Measurements from ENCODE around the gene TNFSF8. TPM values are rescaled to one million over a fixed set of nuclear protein-coding genes. Genes with fewer than 3 reads are reported as not detected.

The TNFSF8 gene
- total and polyA plus RNA-seq, 2 donors (not counting 3 experiments of a cell fraction or from before 2014, with no cell fraction given) = not detected

DNA sequence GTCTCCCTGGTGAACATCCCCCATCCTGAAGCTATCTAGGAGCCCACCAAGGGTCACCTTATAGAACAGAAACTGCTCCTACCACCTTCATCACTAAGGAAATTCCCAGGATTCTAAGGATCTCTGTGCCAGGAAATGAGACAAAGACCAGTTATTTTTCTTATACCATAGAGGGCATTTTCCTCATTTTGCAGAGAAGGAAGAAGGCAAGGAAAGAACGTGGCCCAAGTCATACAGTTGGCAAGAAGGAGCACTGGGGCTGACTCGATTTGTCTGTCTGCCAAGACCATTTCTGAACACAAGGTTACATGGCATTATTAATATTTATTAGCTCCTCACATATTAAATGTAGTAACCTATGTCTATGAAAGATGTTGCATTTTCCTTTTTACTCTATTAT, 74.9 kb downstream of the TNFSF8 start:
- BruUV-seq (replicated peaks) = no TSS peak
- Histone ChIP-seq H3K4me1 (ENCODE audit: control insufficient read depth, extremely low read depth, insufficient read depth, low read length) (peaks cover 10% of the 10 kb centered on the region), H3K9me1 (replicated peaks; ENCODE audit: control insufficient read depth, extremely low read depth, insufficient read depth, low read length) (no peaks in the 10 kb centered on the region), H4K20me1 (replicated peaks; ENCODE audit: control insufficient read depth, extremely low read depth, insufficient read depth, low read length) (no peaks in the 10 kb centered on the region), H3K9ac (replicated peaks; ENCODE audit: extremely low read depth, insufficient read depth, low read length) (no peak overlapping the region), H2AFZ (ENCODE audit: low read depth, low read length) (peak overlapping the region; percentile 53), H3K4me2 (ENCODE audit: insufficient read depth, low read length) (peak overlapping the region; percentile 47), H3K4me3 (replicated peaks in 1 of 3; ENCODE audit: insufficient read depth in 1 of 3, low read depth in 1 of 3, low read length in 3 of 3) (no peak overlapping the region), H3K79me2 (ENCODE audit: control insufficient read depth, insufficient read depth, low read length) (no peaks in the 10 kb centered on the region), H3K36me3 (ENCODE audit: control insufficient read depth in 2 of 2, extremely low read depth in 1 of 2, insufficient read depth in 2 of 2, low read length in 2 of 2) (no peaks in the 10 kb centered on the region), H3K27me3 (ENCODE audit: control insufficient read depth in 2 of 2, insufficient read depth in 2 of 2, low read length in 2 of 2) (no peaks in the 10 kb centered on the region), H3K9me3 (replicated peaks; ENCODE audit: control insufficient read depth, insufficient read depth, low read length) (no peaks in the 10 kb centered on the region), H3K27ac (ENCODE audit: insufficient read depth, low read depth, low read length) (no peak overlapping the region)
- TF ChIP-seq FOS (IDR thresholded peaks at IDR 0.05; ENCODE audit: borderline replicate concordance, insufficient read depth, low read length) (peak; percentile 5), JUN (IDR thresholded peaks at IDR 0.05; ENCODE audit: borderline replicate concordance, insufficient read depth, insufficient read length, low read depth) (no peak)
- TF ChIP-seq, protein P1, sequence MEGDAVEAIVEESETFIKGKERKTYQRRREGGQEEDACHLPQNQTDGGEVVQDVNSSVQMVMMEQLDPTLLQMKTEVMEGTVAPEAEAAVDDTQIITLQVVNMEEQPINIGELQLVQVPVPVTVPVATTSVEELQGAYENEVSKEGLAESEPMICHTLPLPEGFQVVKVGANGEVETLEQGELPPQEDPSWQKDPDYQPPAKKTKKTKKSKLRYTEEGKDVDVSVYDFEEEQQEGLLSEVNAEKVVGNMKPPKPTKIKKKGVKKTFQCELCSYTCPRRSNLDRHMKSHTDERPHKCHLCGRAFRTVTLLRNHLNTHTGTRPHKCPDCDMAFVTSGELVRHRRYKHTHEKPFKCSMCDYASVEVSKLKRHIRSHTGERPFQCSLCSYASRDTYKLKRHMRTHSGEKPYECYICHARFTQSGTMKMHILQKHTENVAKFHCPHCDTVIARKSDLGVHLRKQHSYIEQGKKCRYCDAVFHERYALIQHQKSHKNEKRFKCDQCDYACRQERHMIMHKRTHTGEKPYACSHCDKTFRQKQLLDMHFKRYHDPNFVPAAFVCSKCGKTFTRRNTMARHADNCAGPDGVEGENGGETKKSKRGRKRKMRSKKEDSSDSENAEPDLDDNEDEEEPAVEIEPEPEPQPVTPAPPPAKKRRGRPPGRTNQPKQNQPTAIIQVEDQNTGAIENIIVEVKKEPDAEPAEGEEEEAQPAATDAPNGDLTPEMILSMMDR (IDR thresholded peaks at IDR 0.05; ENCODE audit: extremely low read depth in 1 of 2, insufficient read depth in 1 of 2, low read depth in 1 of 2, low read length in 2 of 2) = no peak
- FAIRE-seq = peak; percentile 91
- intact Hi-C loops (cut with micrococcal nuclease) = loop anchor here (2.0 kb wide), 1 partner anchor 51 kb away; no protein-coding TSS in a partner anchor
- CTCF ChIA-PET = interaction anchor here (1.2 to 2.1 kb wide), 3 partner anchors 11 to 51 kb away, joined by 3 to 9 read pairs (median 6); no protein-coding TSS in a partner anchor
- dilution Hi-C loops (cut with MboI; ENCODE audit: extremely low pct_ligation_motif_present, low sequenced_read_pairs) = no loop called here
- POLR2A ChIA-PET = no interaction called here
- peak; percentile 71 for DNase-seq (ENCODE audit: low read depth, low spot score)

GRCh38 chr9:114854736-114855355, 75.5 kb downstream of the TNFSF8 start:
- H3K36me3 ChIP-seq (ENCODE audit: control insufficient read depth in 2 of 2, extremely low read depth in 1 of 2, insufficient read depth in 2 of 2, low read length in 2 of 2) = no peaks in the 10 kb centered on the region
- H3K9ac ChIP-seq (replicated peaks; ENCODE audit: extremely low read depth, insufficient read depth, low read length) = no peak overlapping the region
- no TSS peak for BruUV-seq (replicated peaks)
- H3K4me2 ChIP-seq (ENCODE audit: insufficient read depth, low read length) = no peak overlapping the region
- no peak for TF ChIP-seq EZH2 (IDR thresholded peaks at IDR 0.05; ENCODE audit: borderline replicate concordance, low read depth, low read length, severe bottlenecking)
- TF ChIP-seq GATA2 (IDR thresholded peaks at IDR 0.05; ENCODE audit: insufficient read depth, insufficient read length, low read depth, low read length) = no peak
- TF ChIP-seq MAX (IDR thresholded peaks at IDR 0.05; ENCODE audit: insufficient read depth, insufficient read length) = no peak
- TF ChIP-seq, protein P1 (IDR thresholded peaks at IDR 0.05; ENCODE audit: extremely low read depth in 1 of 2, insufficient read depth in 1 of 2, low read depth in 1 of 2, low read length in 2 of 2) = no peak
- TF ChIP-seq POLR2AphosphoS5 (IDR thresholded peaks at IDR 0.05; ENCODE audit: insufficient read depth, low read depth, low read length) = no peak
- H3K4me3 ChIP-seq (replicated peaks in 1 of 3; ENCODE audit: insufficient read depth in 1 of 3, low read depth in 1 of 3, low read length in 3 of 3) = no peak overlapping the region
- no peaks in the 10 kb centered on the region for H4K20me1 ChIP-seq (replicated peaks; ENCODE audit: control insufficient read depth, extremely low read depth, insufficient read depth, low read length)
- FAIRE-seq (no peak), DNase-seq (ENCODE audit: low read depth, low spot score) (no peak)
- intact Hi-C loops (cut with micrococcal nuclease) = loop anchor here (2.0 kb wide), 1 partner anchor 50 kb away; no protein-coding TSS in a partner anchor
- dilution Hi-C loops (cut with MboI; ENCODE audit: extremely low pct_ligation_motif_present, low sequenced_read_pairs) = no loop called here
- no peak overlapping the region for H2AFZ ChIP-seq (ENCODE audit: low read depth, low read length)
- H3K27me3 ChIP-seq (ENCODE audit: control insufficient read depth in 2 of 2, insufficient read depth in 2 of 2, low read length in 2 of 2) = no peaks in the 10 kb centered on the region
- H3K79me2 ChIP-seq (ENCODE audit: control insufficient read depth, insufficient read depth, low read length) = no peaks in the 10 kb centered on the region
- ChIA-PET CTCF (interaction anchor here (1.2 to 2.1 kb wide), 3 partner anchors 12 to 52 kb away, joined by 3 to 9 read pairs (median 6); no protein-coding TSS in a partner anchor), POLR2A (no interaction called here)
- H3K9me1 ChIP-seq (replicated peaks; ENCODE audit: control insufficient read depth, extremely low read depth, insufficient read depth, low read length) = no peaks in the 10 kb centered on the region
- no peak overlapping the region for H3K27ac ChIP-seq (ENCODE audit: insufficient read depth, low read depth, low read length)
- peaks cover 10% of the 10 kb centered on the region for H3K4me1 ChIP-seq (ENCODE audit: control insufficient read depth, extremely low read depth, insufficient read depth, low read length)
- H3K9me3 ChIP-seq (replicated peaks; ENCODE audit: control insufficient read depth, insufficient read depth, low read length) = no peaks in the 10 kb centered on the region
